ENCODE data around the gene NPLOC4. TPM values are rescaled to one million over a fixed set of nuclear protein-coding genes. Genes with fewer than 3 reads are reported as not detected.

The NPLOC4 gene
- total and polyA plus RNA-seq, 12 donors = 41.7 to 140 (median 80.3) TPM

DNA sequence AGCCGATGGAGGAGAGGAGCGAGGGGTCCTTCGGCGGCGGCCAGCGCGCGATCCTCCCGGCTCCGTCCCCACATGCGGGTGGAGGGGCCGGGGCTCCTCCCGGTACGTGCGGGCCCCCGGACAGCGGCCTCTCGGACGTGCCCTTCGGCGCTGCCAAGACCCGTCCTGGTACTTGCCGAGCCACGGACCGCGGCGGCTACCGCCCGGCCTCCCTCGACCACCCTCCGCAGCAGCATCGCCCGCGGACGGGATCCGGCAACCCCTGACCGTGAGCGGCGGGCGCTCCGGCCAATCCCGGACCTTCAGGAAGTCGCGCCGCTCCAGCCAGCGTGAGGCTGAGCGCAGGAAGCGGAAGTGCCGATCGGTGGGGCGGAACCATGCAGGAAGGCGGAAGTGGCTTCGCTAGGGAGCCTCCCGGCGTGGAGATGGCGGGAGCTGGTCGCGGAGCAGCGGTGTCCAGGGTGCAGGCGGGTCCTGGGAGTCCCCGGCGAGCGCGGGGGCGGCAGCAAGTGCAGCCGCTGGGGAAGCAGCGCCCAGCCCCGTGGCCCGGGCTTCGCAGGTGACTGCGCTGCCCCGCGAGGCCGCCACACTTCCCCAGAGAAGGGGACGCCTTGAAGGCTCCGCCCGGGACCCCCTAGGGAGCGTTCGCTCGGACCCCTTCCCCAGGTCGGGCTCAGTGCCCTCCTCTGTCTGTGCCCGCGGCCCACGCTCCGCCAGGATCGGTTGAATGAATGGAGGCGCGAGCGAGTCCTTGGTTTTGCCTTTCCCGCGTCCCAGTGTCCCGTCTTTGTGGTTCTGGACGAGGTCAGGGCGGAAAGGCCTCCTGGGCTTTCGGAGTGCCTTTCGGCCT lies 29.7 kb upstream of the NPLOC4 start, which contains the start of the genes CCDC137 and OXLD1:
CCDC137 (plus strand) TSS at position 396 of the 850 bp plus-strand sequence; CDS start at position 426, 30 bp downstream.
OXLD1 (minus strand) TSS at position 264 of the 850 bp plus-strand sequence; CDS start at position 236, 28 bp downstream.
- no peaks in the 10 kb centered on the region for H3K9me3 ChIP-seq (replicated peaks in 1 of 3)
- intact Hi-C loops (cut with DNase I) = no loop called here
- peaks cover 8 to 27% of the 10 kb centered on the region in 2 donors for H3K4me1 ChIP-seq (replicated peaks in 1 of 2)
- H3K27ac ChIP-seq = peak within 1 kb of the TSS in 4 of 5 donors; percentile 66 to 93 (median 76)
- H3K4me3 ChIP-seq = peak within 1 kb of the TSS; percentile 37 to 99 (median 82)
- DNase-seq = peak; percentile 94 to 97 (median 96)
- no peaks in the 10 kb centered on the region for H3K27me3 ChIP-seq
- TF ChIP-seq, protein P1, sequence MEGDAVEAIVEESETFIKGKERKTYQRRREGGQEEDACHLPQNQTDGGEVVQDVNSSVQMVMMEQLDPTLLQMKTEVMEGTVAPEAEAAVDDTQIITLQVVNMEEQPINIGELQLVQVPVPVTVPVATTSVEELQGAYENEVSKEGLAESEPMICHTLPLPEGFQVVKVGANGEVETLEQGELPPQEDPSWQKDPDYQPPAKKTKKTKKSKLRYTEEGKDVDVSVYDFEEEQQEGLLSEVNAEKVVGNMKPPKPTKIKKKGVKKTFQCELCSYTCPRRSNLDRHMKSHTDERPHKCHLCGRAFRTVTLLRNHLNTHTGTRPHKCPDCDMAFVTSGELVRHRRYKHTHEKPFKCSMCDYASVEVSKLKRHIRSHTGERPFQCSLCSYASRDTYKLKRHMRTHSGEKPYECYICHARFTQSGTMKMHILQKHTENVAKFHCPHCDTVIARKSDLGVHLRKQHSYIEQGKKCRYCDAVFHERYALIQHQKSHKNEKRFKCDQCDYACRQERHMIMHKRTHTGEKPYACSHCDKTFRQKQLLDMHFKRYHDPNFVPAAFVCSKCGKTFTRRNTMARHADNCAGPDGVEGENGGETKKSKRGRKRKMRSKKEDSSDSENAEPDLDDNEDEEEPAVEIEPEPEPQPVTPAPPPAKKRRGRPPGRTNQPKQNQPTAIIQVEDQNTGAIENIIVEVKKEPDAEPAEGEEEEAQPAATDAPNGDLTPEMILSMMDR (IDR thresholded peaks at IDR 0.05) = peak in 1 of 6 experiments; percentile 2
- TF ChIP-seq POLR2A (IDR thresholded peaks at IDR 0.05) = peak; percentile 50 to 64
- 0% methylated on average over 5 to 96 of the region's 96 CpGs for WGBS, 4 donors
- peaks cover 0 to 34% of the 10 kb centered on the region in 2 donors for H3K36me3 ChIP-seq (replicated peaks in 1 of 2)

DNA sequence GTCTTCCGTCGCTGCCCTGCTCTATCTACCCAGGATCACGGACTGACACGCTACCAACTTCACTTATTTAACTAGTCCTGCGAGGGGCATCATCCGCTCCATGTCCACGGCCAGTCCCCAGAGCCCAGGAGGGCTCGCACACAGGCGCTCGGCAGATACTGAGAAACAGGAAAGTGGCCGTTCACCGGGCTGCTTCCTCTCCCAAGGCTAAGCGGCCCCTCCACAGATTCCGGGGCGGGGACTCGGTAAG lies 29.1 kb upstream of the NPLOC4 start:
- Histone ChIP-seq H3K36me3 (replicated peaks in 1 of 2) (peaks cover 0 to 28% of the 10 kb centered on the region in 2 donors), H3K27me3 (no peaks in the 10 kb centered on the region), H3K27ac (peak overlapping the region in 4 of 5 donors; percentile 66 to 93 (median 76)), H3K4me3 (peak overlapping the region; percentile 37 to 99 (median 82)), H3K4me1 (replicated peaks in 1 of 2) (peaks cover 8 to 27% of the 10 kb centered on the region in 2 donors), H3K9me3 (replicated peaks in 1 of 3) (no peaks in the 10 kb centered on the region)
- TF ChIP-seq, protein P1 (IDR thresholded peaks at IDR 0.05) = no peak
- no peak for TF ChIP-seq POLR2A (IDR thresholded peaks at IDR 0.05)
- intact Hi-C loops (cut with DNase I) = no loop called here
- DNase-seq = peak in 1 of 7 donors; percentile 26
- WGBS, 4 donors = 0% methylated on average over 7 to 16 of the region's 16 CpGs; no CpG with 5 or more reads in 1 of the 4 donors

DNA sequence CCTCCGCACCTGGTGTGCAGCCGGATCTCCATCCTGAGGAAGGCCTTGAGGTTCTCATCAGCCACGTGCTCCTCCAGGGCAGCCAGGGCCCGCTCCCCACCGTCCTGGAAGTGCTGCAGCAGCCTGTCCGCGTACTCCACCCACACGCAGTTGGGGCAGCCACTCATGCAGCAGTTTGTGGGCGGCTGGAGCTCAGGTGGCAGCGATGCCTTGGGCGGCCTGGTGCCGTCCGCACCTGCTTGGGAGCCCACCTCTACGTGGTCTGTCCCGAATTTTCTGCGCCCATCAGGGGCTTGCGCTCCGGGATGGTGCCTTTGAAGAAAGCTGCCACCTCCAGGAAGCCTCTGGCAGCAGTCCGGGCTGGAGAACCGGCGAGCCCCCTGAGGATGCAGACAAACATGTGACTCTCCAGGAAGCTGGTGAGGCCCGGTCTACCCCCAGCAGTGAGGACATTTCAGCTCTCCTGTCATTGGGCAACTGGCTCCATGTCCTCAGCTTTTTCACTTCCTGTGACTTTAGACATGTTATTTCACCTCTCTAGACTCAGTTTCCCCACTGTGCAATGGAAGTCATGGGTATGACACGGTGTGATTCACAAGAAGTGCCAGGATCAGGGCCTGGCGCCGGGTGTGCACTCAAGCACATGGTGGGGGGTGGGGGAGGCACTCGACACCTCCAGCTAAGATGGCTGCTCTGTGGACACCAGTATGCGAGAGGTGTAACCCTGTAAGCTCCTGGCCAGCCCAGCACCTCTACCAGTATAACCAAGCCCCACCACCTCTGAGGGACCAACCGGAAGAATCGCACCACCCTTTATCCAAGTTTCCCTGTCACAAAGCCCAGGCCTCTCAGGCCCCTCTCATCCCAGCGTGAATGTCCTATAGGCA lies 28.5 kb upstream of the NPLOC4 start:
- H3K4me1 ChIP-seq (replicated peaks in 1 of 2) = peaks cover 8 to 27% of the 10 kb centered on the region in 2 donors
- H3K36me3 ChIP-seq (replicated peaks in 1 of 2) = peaks cover 0 to 23% of the 10 kb centered on the region in 2 donors
- H3K27ac ChIP-seq = peak overlapping the region in 3 of 5 donors; percentile 73 to 93 (median 79)
- H3K27me3 ChIP-seq = no peaks in the 10 kb centered on the region
- no peaks in the 10 kb centered on the region for H3K9me3 ChIP-seq (replicated peaks in 1 of 3)
- TF ChIP-seq, protein P1 (IDR thresholded peaks at IDR 0.05) = no peak
- no peak for TF ChIP-seq POLR2A (IDR thresholded peaks at IDR 0.05)
- intact Hi-C loops (cut with DNase I) = no loop called here
- DNase-seq = peak in 1 of 7 donors; percentile 30
- H3K4me3 ChIP-seq = peak overlapping the region; percentile 37 to 99 (median 82)
- 61 to 69% (median 65%) methylated on average over 11 to 30 of the region's 30 CpGs for WGBS, 4 donors

DNA sequence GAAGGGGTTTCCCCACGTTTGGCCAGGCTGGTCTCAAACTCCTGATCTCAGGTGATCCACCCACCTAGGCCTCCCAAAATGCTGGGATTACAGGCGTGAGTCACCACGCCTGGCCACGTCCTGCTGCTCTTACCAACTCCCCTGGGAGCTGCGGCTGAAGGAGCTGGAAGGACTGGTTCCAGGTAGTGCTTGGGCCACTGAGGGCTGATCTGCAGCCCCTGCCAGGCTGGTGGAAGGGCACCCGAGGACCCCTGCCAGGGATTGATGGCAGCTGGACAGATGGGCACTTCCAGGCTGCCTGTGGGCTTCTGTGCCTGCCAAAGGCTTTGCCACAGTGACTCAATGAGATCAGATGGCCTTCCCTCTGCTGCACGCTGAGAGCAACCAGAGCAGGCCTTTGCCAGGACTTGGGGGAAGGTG lies 27.1 kb upstream of the NPLOC4 start:
- 60 to 100% (median 80%) methylated on average over 1 to 7 of the region's 7 CpGs for WGBS, 4 donors
- intact Hi-C loops (cut with DNase I) = no loop called here
- TF ChIP-seq POLR2A (IDR thresholded peaks at IDR 0.05) = no peak
- TF ChIP-seq, protein P1 (IDR thresholded peaks at IDR 0.05) = no peak

More for the DNA sequence above, 27.1 kb upstream of the NPLOC4 start:
- Histone ChIP-seq H3K4me1 (replicated peaks in 1 of 2) (peaks cover 8 to 27% of the 10 kb centered on the region in 2 donors), H3K9me3 (replicated peaks in 1 of 3) (no peaks in the 10 kb centered on the region), H3K27ac (no peak overlapping the region), H3K27me3 (no peaks in the 10 kb centered on the region), H3K36me3 (replicated peaks in 1 of 2) (peaks cover 0 to 9% of the 10 kb centered on the region in 2 donors), H3K4me3 (no peak overlapping the region)
- no peak for DNase-seq
